DMS 273 treated with DMSO at 0.1 percent for 48 hours (cell line): Measurements from ENCODE around the gene ABRACL.

Source experiments
- DNase-seq: peaks from one replicate; lab custom pipeline; 2025; lab: John Stamatoyannopoulos, UW

ABRACL gene

GRCh38 chr6:139054001-139054400, 25.5 kb downstream of the ABRACL start:
- DNase-seq, result no peak

- no peak for DNase-seq
Observed at GRCh38 chr6:139055709-139056108, 27.2 kb downstream of the ABRACL start.

GRCh38 chr6:139058029-139058428, 29.5 kb downstream of the ABRACL start:
- no peak for DNase-seq

- DNase-seq, result no peak
Observed at GRCh38 chr6:139060332-139060731, 31.8 kb downstream of the ABRACL start.

GRCh38 chr6:139062932-139063646, 34.5 kb downstream of the ABRACL start:
- DNase-seq, result no peak

- DNase-seq, result no peak
Observed at GRCh38 chr6:139064981-139065665, 36.6 kb downstream of the ABRACL start.

- DNase-seq, result no peak
Observed at GRCh38 chr6:139066080-139066479, 37.5 kb downstream of the ABRACL start.

GRCh38 chr6:139068846-139069245, 40.3 kb downstream of the ABRACL start:
- DNase-seq, result no peak

- DNase-seq, result no peak
Observed at GRCh38 chr6:139073118-139073517, 44.6 kb downstream of the ABRACL start.

- DNase-seq, result no peak
Observed at GRCh38 chr6:139079018-139079417, 50.5 kb downstream of the ABRACL start.

- DNase-seq, result no peak
Observed at GRCh38 chr6:139080255-139080920, 51.8 kb downstream of the ABRACL start.

- DNase-seq, result no peak
Observed at GRCh38 chr6:139081471-139081870, 52.9 kb downstream of the ABRACL start.

GRCh38 chr6:139082370-139082769, 53.8 kb downstream of the ABRACL start:
- no peak for DNase-seq

- DNase-seq, result no peak
Observed at GRCh38 chr6:139091826-139092225, 63.3 kb downstream of the ABRACL start.
